K562 (cell line): ENCODE measurements around the gene KATNB1. TPM values are rescaled to one million over a fixed set of nuclear protein-coding genes. Genes with fewer than 3 reads are reported as not detected.

ENCODE experiments used
- C11orf30 ChIP-seq: fragments of 450-650 bp; IDR thresholded peaks from 2 replicates; pipeline ENCODE4 v1.6.1; 2016; ENCODE audit warnings: low read depth, mild to moderate bottlenecking
- DNMT1 ChIP-seq: fragments of 450-650 bp; IDR thresholded peaks from 2 replicates; pipeline ENCODE4 v1.6.1; 2016; ENCODE audit warnings: antibody characterized with exemption, mild to moderate bottlenecking
- EP400 ChIP-seq: fragments of 450-650 bp; IDR thresholded peaks from 2 replicates; pipeline ENCODE4 v1.6.1; 2017; ENCODE audit warnings: antibody characterized with exemption, mild to moderate bottlenecking, moderate library complexity
- GTF3C2 ChIP-seq: IDR thresholded peaks from 3 replicates; pipeline ENCODE4 v1.6.1; 2011; ENCODE audit warnings: borderline replicate concordance, mild to moderate bottlenecking, moderate library complexity; ENCODE audit not compliant: insufficient read length; ENCODE audit errors: extremely low read depth
- HCFC1 ChIP-seq: IDR thresholded peaks from 2 replicates; pipeline ENCODE4 v1.6.1; 2012; ENCODE audit warnings: low read depth, low read length, improper control_type of control experiment
- HDAC1 ChIP-seq, 2 experiments: fragments of 450-650 bp; IDR thresholded peaks; 2 replicates each; pipeline ENCODE4 v1.6.1; 2016 to 2017; ENCODE audit warnings: inconsistent platforms in 1 of 2, mild to moderate bottlenecking in 1 of 2, moderate library complexity in 1 of 2
- HDGF ChIP-seq: fragments of 450-650 bp; IDR thresholded peaks from 2 replicates; pipeline ENCODE4 v1.6.1; 2016
- MBD2 ChIP-seq: sonication (generic); IDR thresholded peaks from 2 replicates; pipeline ENCODE4 v1.6.1; 2016; ENCODE audit warnings: low read depth, borderline replicate concordance
- MYBL2 ChIP-seq, 2 experiments: fragments of 450-650 bp in 1 of 2; sonication (generic) in 1 of 2; formaldehyde crosslinking in 1 of 2; IDR thresholded peaks; 2 replicates each; pipeline versions ENCODE4 v1.6.1 to v1.8.1; 2017 to 2022; ENCODE audit warnings: borderline replicate concordance in 1 of 2, inconsistent platforms in 1 of 2, low read depth in 1 of 2, mild to moderate bottlenecking in 1 of 2, missing genetic modification reagents in 1 of 2, moderate library complexity in 1 of 2
- NR4A1 ChIP-seq, 2 experiments: fragments of 250-450 bp in 1 of 2; fragments of 450-650 bp in 1 of 2; sonication (Bioruptor Pico) in 1 of 2; IDR thresholded peaks; 2 replicates each; pipeline versions ENCODE4 v1.4.0 to v1.6.1; 2016 to 2020; ENCODE audit warnings: mild to moderate bottlenecking in 2 of 2, missing compliant biosample characterization in 1 of 2, missing genetic modification characterization in 1 of 2, moderate library complexity in 1 of 2
- SPI1 ChIP-seq: IDR thresholded peaks from 2 replicates; pipeline ENCODE4 v1.6.1; 2011; ENCODE audit warnings: low read depth, low read length, control low read depth, borderline replicate concordance
- TAL1 ChIP-seq: fragments of 450-650 bp; IDR thresholded peaks from 2 replicates; pipeline ENCODE4 v1.6.1; 2016; ENCODE audit warnings: mild to moderate bottlenecking
- ZBTB1 ChIP-seq: sonication (generic); formaldehyde crosslinking; IDR thresholded peaks from 2 replicates; pipeline ENCODE4 v1.8.1; 2023; ENCODE audit warnings: missing genetic modification reagents, low read depth, mild to moderate bottlenecking, borderline replicate concordance
- ZBTB5 ChIP-seq: fragments of 450-650 bp; IDR thresholded peaks from 2 replicates; pipeline ENCODE4 v1.6.1; 2017; ENCODE audit warnings: antibody characterized with exemption
- ZFPM2 ChIP-seq: fragments of 250-450 bp; sonication (Bioruptor Pico); IDR thresholded peaks from 2 replicates; pipeline ENCODE4 v1.5.1; 2022; ENCODE audit warnings: mild to moderate bottlenecking
- ZNF133 ChIP-seq: fragments of 250-450 bp; sonication (Bioruptor Pico); IDR thresholded peaks from 2 replicates; pipeline ENCODE4 v1.4.0; 2020; ENCODE audit warnings: mild to moderate bottlenecking
- ZNF140 ChIP-seq: fragments of 250-450 bp; sonication (Bioruptor Pico); IDR thresholded peaks from 2 replicates; pipeline ENCODE4 v1.8.0; 2021; ENCODE audit warnings: moderate library complexity, mild to moderate bottlenecking, inconsistent platforms
- ZNF311 ChIP-seq: fragments of 250-450 bp; sonication (Bioruptor Pico); IDR thresholded peaks from 2 replicates; pipeline ENCODE4 v1.4.0; 2020; ENCODE audit warnings: mild to moderate bottlenecking, moderate library complexity
- ZNF347 ChIP-seq: fragments of 450-650 bp; formaldehyde crosslinking; IDR thresholded peaks from 2 replicates; pipeline ENCODE4 v1.4.0; 2020; ENCODE audit warnings: low read depth, mild to moderate bottlenecking, moderate library complexity
- ZNF57 ChIP-seq: fragments of 450-650 bp; formaldehyde crosslinking; IDR thresholded peaks from 2 replicates; pipeline ENCODE4 v1.4.0; 2020; ENCODE audit warnings: mild to moderate bottlenecking, moderate library complexity
- ZNF639 ChIP-seq, 2 experiments: fragments of 200-800 bp in 1 of 2; sonication (Bioruptor generic) in 1 of 2; sonication (generic) in 1 of 2; formaldehyde crosslinking in 1 of 2; IDR thresholded peaks in 1 of 2; conservative IDR thresholded peaks in 1 of 2; 2 replicates each; pipeline versions ENCODE4 v1.5.0 to v1.6.1; 2016 to 2020; ENCODE audit warnings: missing compliant biosample characterization in 1 of 2, missing genetic modification characterization in 1 of 2, missing genetic modification reagents in 1 of 2
- polyA plus RNA-seq, 8 experiments: library from polyadenylated mRNA; depleted of rRNA in 4 of 8; stranded (reverse) in 5 of 8; unstranded in 3 of 8; fragments of >200 nt; fragmentation: Nextera tagmentation in 2 of 8; fragmentation: Illumina TruSeq in 1 of 8; extraction: Ambion mirVana in 2 of 8; extraction: Trizol in 1 of 8; gene quantifications; 2 replicates each; pipeline versions ENCODE4 v1.2.1 to v1.2.3, GENCODE V29; 2011 to 2014; ENCODE audit warnings: inconsistent platforms in 1 of 8, missing spikeins in 1 of 8
- total RNA-seq, 7 experiments: library from RNA; depleted of rRNA in 6 of 7; stranded (reverse); fragments of >200 nt in 6 of 7; fragmentation: Illumina TruSeq in 2 of 7; extraction: Trizol in 2 of 7; gene quantifications; 2 replicates each; pipeline versions ENCODE4 v1.2.1 to v1.2.3, GENCODE V29; 2011 to 2021; ENCODE audit warnings: low replicate concordance in 1 of 7

KATNB1 gene
- total and polyA plus RNA-seq, 9 of the 15 experiments (the other 6 are each of a cell fraction or from before 2014, with no cell fraction given) = 1.2 to 52.6 (median 21.9) TPM

GRCh38 chr16:57736419-57737351 is 1.1 kb downstream of the KATNB1 start (continued):
- TF ChIP-seq MBD2 (no peak), ZNF133 (CRISPR knock-in tag) (no peak), GTF3C2 (no peak), ZNF57 (CRISPR knock-in tag) (no peak), ZNF347 (CRISPR knock-in tag) (no peak), DNMT1 (no peak), NR4A1 (CRISPR knock-in tag; IDR thresholded peaks at IDR 0.05) (no peak), NR4A1 (tag; IDR thresholded peaks at IDR 0.05) (no peak), HDGF (no peak), EP400 (peak; percentile 69), ZNF140 (CRISPR knock-in tag) (no peak), SPI1 (no peak), HCFC1 (no peak), ZNF639 (CRISPR knock-in tag; conservative IDR thresholded peaks at IDR 0.05 in 1 of 2, IDR thresholded peaks at IDR 0.05 in 1 of 2) (no peak; a peak in 1 of 4 replicates), HDAC1 (IDR thresholded peaks at IDR 0.05) (peak in 1 of 2 experiments; percentile 48; a peak in 1 of 4 replicates), ZNF311 (CRISPR knock-in tag) (no peak), ZBTB5 (no peak), ZBTB1 (CRISPR knock-in tag) (no peak), ZFPM2 (CRISPR knock-in tag) (no peak), MYBL2 (IDR thresholded peaks at IDR 0.05; ENCODE audit: low read depth) (no peak), MYBL2 (CRISPR knock-in tag; IDR thresholded peaks at IDR 0.05; ENCODE audit: borderline replicate concordance) (no peak), C11orf30 (no peak), TAL1 (no peak)
